ENCODE measurements around the gene MRPL44.
"Not testable (repeated sequence)": the region's sequence is repeated elsewhere in the genome, so short reads cannot be mapped to it uniquely, and the experiment has no call there.

The MRPL44 gene

GRCh38 chr2:223999862-224000261 is 42.6 kb downstream of the MRPL44 start:
- no peak for FAIRE-seq

DNA sequence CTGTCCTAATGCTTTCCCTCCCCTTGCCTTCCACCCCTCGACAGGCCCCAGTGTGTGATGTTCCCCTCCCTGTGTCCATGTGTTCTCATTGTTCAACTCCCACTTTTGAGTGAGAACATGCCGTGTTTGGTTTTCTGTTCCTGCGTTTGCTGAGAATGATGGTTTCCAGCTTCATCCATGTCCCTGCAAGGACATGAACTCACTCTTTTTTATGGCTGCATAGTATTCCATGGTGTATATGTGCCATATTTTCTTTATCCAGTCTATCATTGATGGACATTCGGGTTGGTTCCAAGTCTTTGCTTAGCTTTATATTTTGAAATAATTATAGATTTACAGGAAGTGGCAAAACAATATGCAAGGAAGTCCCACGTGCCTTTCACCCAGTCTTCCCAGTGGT is 43.4 kb downstream of the MRPL44 start:
- not testable (repeated sequence) for FAIRE-seq; DNase-seq (ENCODE audit: insufficient read length, low spot score)

More at GRCh38 chr2:223999862-224000261, 42.6 kb downstream of the MRPL44 start:
- no peak for DNase-seq (ENCODE audit: insufficient read length, low spot score)

DNA sequence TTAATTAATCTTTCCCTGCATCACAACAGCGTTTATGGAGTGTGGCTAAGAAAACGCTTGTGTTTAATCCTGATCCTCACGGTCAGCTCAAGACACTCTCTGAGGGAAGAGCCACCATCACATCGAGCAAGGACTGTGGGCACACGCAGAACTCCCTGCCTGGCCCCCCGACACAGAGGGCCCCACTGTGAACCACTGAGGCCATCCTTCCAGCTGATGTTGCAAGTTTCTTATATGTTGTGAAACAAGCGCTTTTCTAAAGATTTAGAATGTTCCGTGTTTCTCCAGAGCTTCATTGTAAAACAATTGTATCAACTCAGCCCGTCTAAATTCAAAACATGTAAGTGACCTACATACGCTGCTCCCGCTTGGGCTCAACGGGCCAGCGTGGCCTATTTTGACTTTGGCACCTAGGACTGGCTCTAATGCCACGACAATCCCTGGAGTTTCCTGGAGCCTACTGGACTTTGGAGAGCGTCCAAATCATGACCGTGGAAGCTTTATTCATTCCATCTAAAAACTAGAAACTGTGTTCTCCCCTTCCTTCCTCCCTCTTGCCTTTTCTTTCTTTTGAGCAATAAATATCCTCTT is 46.9 kb downstream of the MRPL44 start:
- no peak for FAIRE-seq
- DNase-seq (ENCODE audit: insufficient read length, low spot score) = no peak

GRCh38 chr2:224008702-224009261 is 51.5 kb downstream of the MRPL44 start:
- DNase-seq (ENCODE audit: insufficient read length, low spot score) = no peak
- no peak for FAIRE-seq

GRCh38 chr2:224009605-224010315 is 52.5 kb downstream of the MRPL44 start:
- FAIRE-seq = peak; percentile 49

DNA sequence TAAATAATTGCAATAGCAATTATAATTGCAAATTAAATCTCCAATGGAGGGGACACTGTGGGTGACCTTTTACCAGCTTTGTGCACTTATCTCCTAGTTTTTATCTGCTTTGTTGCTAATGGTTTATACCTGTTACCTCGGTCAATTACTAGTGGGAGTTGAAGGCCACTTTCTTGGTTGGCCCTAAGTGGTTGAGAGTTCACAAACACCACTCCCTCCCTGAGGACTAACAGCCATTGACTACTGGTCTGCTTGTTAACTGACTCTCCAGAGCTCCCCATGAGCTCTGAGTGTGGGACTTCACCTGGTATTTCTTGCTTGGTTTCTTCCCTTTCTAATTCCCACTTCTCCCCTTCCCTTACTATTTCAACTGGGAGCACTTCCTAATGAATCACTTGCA is 54.6 kb downstream of the MRPL44 start:
- no peak for FAIRE-seq
- DNase-seq (ENCODE audit: insufficient read length, low spot score) = no peak

More at GRCh38 chr2:224009605-224010315, 52.5 kb downstream of the MRPL44 start:
- no peak for DNase-seq (ENCODE audit: insufficient read length, low spot score)

GRCh38 chr2:224014336-224014735 is 57.1 kb downstream of the MRPL44 start:
- FAIRE-seq (no peak), DNase-seq (ENCODE audit: insufficient read length, low spot score) (no peak)

GRCh38 chr2:224016963-224017362 is 59.7 kb downstream of the MRPL44 start:
- DNase-seq (ENCODE audit: insufficient read length, low spot score) (no peak), FAIRE-seq (peak; percentile 26)
